ENCODE results near the gene ERBB2.
"Not testable (repeated sequence)": the region's sequence is repeated elsewhere in the genome, so short reads cannot be mapped to it uniquely, and the experiment has no call there.

Gene ERBB2

GRCh38 chr17:39677542-39678339, 22.1 kb upstream of the ERBB2 start:
- peak in 18 of 51 donors; percentile 23 to 57 (median 34) for DNase-seq

DNA sequence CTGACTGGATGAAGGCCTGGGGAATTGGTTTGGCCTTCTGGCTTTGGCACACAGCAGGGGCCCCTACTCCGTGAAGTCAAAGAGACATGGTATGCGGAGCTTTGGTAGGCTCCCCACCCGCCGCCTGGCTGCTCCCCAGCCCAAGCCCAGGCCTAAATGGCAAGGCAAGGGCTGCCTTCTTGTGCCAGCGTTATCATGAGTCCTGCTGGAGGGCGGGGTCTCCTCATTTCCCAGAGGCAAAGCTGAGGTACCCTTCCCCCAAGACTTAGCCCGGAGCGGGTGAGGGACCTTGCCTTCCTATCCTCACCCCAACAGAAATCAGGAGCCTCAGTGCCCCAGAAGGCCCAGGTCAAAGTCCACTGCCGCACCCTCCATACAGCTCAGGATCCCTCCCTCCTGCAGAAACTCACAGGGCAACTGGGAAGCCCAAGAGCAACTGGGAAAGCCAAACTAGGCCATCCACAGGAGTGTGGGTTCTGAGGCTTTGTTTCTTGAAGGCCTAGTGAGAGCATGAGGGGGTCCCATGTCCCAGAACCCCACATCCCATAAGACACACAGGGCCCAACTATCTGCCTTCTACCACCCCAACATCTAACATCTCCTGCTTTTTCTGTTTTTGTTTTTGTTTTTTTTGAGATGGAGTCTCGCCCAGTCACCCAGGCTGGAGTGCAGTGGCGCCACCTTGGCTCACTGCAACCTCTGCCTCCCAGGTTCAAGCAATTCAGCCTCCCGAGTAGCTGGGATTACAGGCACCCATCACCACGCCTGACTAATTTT, 21.3 kb upstream of the ERBB2 start:
- DNase-seq: no peak

DNA sequence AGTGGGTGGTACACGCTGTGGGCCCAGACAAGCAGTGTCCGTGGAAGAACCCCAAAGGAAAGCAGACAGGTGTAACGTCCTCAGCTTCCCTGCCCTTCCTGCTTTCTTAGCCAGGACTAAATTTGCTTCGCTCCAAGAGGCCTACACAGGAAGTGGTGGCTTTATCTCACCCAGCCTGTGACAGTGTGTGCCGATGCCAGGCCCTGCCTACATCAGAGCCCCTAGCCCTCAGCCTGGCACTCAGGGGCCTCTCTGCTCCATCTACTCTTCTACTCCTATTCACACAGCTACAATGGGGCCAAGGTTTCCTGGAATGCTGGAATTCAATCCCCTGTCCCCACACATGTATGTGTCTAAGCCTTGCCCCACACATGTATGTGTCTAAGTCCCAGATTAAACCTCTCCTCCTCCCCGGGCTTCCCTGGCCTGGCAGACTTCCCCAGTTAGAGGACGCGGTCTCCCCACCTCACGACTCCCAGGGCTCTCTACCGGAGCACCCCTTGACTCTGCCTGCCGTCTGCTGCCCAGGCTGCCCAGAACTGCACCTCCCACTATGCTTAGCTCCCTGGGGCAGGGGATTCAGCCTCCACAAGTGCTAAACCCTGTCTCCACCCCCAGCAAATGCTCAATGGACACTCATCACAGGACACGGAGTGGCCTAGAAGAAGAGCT, 20.2 kb upstream of the ERBB2 start:
- DNase-seq: no peak

- DNase-seq: no peak
These were observed 16.4 kb upstream of the ERBB2 start for GRCh38 chr17:39683295-39683939.

DNA sequence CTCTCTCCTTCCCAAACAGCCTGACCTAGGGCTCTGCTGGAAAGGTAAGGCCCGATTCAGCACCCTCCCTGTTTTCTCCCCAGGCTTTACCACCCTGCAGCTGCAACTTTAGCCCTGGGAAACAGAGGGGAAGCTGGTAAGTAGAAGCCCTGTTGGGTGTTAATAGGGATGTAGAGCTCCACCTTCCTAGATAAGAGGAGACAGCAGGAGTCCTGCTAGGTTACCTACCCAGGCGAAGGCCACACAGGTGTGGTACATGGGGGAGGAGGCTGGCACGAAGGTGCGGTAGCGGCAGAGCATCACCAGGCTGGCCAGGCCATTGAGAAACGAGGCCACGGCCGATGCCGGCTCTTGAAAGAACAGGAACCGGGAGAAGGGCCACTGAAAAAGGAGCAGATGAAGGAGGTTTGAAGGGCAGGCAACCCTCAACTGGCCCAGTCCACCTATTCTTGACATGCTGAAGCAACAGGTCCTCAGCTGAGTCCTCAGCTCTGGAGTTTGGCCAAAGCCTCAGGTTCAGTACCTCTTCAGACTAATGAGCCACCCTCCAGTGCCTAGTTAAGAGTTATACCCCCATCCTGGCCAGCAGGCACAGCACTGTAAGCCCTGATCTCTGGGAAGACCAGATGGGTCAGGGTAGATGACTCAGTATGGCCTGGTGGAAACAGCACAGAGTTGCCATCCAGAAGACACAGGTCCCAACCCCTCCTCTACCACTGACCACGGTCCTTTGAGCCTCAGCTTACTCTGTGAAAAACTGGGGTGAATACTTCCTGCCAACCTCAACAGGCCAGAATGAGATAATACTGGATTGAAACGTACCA, 15.3 kb upstream of the ERBB2 start:
- DNase-seq: no peak

- DNase-seq: no peak
These were observed 12.7 kb upstream of the ERBB2 start for GRCh38 chr17:39687101-39687545.

GRCh38 chr17:39687546-39688474, 12.1 kb upstream of the ERBB2 start, which contains the start of gene PGAP3:
Gene PGAP3, minus strand, starts transcription at chr17:39688057. Its CDS starts 43 bp downstream, at chr17:39688014.
- DNase-seq: peak in 50 of 51 donors; percentile 49 to 97 (median 77)

DNA sequence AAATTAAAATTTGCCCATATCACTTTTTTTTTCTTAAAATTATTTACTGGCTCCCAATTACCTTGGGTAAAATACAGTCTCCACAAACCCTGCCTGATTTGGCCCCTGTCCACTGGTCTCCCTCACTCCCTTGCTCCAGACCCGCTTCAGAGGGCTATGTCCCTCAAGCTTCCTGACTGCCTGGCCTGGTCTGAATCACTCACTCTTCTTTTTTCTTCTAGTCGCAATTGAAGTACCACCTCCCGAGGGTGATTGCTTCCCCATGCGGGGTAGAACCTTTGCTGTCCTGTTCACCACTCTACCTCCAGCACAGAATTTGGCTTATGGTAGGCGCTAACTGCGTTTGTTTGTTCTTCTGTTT, 11.4 kb upstream of the ERBB2 start:
- DNase-seq: no peak

DNA sequence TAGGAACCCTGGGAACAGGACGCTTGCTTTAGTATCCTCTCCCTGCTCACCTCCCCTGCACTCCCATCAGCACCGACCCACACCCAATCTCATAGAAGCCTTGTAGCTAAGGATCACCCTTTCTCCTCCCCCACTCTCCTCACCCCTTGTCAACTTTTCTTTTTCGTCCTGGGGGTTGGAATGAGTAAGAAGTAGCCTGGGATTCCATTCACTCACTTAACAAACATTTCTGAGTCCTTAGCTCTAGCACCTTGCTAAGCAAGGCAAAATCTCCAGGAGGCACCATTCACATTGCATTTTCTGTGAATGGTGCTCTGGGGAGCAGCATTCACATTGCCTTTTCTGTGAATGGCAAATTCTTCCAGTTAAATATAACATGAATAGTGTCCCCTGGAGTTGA, 10.9 kb upstream of the ERBB2 start:
- no peak for DNase-seq

GRCh38 chr17:39694593-39694992, 5.3 kb upstream of the ERBB2 start:
- no peak for DNase-seq

- no peak for DNase-seq
These were observed 4.8 kb upstream of the ERBB2 start for GRCh38 chr17:39695089-39695474.

DNA sequence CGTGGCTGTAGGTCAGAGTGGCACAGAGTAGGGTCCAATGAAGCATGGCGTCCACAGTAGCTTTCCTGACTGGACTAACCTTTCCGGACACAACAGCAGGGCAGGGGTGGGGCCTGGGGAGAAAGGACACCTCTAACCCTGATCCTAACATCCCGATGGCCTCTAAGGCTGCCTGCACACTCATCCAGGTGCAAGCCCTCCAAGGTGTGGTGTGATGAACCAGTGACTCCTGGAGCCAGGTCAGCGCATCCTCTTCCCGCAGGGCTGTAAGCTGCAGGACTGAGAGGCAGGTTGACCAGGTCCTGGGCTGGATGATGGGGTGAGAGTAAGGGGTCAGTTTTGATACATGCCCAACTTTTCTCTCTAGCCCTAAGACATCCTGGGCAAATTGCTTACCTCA, 3.1 kb upstream of the ERBB2 start:
- no peak for DNase-seq

GRCh38 chr17:39697961-39698360, 1.9 kb upstream of the ERBB2 start:
- no peak for DNase-seq

DNA sequence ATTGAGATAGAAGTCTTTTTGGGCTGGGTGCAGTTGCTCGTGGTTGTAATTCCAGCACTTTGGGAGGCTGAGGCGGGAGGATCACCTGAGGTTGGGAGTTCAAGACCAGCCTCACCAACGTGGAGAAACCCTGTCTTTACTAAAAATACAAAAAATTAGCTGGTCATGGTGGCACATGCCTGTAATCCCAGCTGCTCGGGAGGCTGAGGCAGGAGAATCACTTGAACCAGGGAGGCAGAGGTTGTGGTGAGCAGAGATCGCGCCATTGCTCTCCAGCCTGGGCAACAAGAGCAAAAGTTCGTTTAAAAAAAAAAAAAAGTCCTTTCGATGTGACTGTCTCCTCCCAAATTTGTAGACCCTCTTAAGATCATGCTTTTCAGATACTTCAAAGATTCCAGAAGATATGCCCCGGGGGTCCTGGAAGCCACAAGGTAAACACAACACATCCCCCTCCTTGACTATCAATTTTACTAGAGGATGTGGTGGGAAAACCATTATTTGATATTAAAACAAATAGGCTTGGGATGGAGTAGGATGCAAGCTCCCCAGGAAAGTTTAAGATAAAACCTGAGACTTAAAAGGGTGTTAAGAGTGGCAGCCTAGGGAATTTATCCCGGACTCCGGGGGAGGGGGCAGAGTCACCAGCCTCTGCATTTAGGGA, 577 bp upstream of the ERBB2 start:
- not testable (repeated sequence) for DNase-seq

DNA sequence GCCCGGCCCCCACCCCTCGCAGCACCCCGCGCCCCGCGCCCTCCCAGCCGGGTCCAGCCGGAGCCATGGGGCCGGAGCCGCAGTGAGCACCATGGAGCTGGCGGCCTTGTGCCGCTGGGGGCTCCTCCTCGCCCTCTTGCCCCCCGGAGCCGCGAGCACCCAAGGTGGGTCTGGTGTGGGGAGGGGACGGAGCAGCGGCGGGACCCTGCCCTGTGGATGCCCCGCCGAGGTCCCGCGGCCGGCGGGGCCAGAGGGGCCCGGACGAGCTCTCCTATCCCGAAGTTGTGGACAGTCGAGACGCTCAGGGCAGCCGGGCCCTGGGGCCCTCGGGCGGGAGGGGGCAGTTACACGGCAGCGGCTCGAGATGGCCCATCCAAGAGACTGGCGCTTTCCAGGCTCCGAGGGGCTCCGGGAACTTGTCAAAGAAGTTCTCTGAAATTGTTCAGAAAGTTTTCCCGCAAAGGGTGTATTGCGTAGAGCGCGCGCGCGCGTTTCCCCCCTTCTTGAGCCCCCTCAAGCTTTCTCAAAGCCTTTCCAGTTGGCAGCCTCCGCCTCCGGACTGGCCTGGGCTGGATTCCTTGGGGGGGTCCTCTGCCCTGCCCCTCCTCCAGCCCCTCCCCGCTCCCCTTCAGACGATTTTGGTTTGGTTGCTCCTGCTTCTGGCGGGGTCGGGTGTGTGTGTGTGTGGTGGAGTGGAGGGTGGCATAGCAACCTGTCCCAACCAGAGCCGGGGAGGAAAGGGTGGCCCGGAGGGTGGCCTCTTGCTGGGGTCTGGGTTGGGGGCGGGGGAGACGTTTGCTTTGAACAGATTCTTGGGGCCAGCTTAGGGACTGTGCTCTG, 504 bp downstream of the ERBB2 start:
- peak in 3 of 51 donors; percentile 8 to 29 (median 13) for DNase-seq

DNA sequence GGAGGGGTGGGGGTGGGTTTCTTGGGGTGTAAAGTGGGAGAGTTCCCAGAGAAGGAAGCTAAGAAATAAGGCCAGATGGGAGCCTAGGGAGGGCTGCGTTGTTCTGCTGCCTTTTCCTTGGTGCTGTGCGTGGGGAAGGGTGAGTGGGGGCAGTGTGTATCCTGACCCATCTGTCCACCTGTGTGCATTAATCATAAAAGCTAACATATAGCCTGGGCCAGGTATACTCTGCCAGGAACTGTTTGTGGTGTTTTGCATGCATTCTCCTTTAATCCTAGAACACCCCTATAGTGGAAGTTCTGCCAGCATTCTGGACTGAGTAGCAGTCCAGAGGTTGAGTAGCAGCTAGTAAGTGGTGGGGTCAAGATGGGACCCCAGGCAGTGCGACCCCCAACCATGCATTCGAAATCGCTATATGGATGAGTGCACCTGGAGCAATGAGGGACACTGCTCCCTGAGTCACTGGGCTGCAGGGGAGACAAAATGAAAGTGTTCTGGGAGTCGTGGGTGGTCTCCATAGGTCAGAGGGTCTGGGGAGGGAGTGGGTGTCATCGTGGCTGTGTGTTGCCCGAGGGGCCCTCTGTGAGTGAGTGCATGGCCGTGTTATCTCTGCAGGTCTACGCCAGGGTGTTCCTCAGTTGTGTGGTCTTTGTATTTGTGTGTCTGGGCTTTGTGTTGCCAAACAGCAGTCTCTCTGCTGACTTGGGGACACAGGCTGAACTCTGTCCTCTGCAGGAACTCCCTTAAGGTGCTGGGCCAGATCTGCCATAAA, 1.3 kb downstream of the ERBB2 start:
- DNase-seq: no peak

GRCh38 chr17:39701784-39702422, 2.0 kb downstream of the ERBB2 start:
- DNase-seq: no peak

All from hypothalamus (tissue), 51 donors.